GM21576 (cell line): ENCODE measurements around the gene HSP90AB1.

Experiments used
- ATAC-seq: cut with Tn5 transposase; IDR thresholded peaks from one replicate; pipeline ENCODE4 v1.9.1; 2021; ENCODE audit warnings: mild to moderate bottlenecking, moderate library complexity; ENCODE audit not compliant: unreplicated experiment

The HSP90AB1 gene

DNA sequence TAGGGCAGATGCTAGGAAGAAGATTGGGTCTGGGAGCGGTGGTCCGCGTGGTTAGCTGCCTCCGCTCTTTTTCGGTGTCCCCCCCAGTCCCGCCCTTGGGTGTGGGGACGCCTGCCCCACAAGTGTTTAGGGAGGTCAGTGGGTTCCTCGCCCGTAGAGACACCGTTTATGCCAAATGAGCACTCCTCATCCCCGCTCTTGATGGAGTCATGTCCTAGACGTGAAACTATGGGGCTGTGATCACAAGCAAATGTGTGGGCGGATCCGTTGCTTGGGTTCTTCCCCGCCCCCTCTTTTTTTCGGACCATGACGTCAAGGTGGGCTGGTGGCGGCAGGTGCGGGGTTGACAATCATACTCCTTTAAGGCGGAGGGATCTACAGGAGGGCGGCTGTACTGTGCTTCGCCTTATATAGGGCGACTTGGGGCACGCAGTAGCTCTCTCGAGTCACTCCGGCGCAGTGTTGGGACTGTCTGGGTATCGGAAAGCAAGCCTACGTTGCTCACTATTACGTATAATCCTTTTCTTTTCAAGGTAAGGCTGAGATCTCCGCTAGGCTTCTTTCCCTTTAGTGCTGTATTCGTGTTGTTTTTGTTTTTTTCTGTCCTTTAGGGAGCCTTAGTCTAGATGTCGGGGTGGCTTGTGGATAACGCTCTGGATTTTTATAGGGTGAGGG is at the start of gene HSP90AB1:
Gene HSP90AB1, plus strand, starts transcription at position 439 of the 675 bp plus-strand sequence. CDS start 1,529 bp downstream, outside the sequence.
- ATAC-seq = peak; percentile 61

DNA sequence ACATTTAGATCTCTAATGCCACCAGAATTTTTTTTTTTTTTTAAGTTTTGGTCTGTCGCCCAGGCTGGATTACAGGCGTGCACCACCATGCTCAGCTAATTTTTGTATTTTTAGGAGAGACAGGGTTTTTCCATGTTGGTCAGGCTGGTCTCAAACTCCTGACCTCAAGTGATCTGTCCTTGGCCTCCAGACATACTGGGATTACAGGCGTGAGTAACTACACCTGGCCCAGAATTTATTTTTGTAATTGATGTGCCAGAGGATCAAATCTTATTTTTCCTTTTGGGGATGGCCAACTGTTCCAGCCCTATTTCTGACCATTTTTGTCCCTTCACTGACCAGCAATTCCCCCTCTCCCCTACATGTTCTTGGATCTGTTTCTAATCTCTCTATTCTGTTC is 48.2 kb upstream of the HSP90AB1 start:
- ATAC-seq = no peak

DNA sequence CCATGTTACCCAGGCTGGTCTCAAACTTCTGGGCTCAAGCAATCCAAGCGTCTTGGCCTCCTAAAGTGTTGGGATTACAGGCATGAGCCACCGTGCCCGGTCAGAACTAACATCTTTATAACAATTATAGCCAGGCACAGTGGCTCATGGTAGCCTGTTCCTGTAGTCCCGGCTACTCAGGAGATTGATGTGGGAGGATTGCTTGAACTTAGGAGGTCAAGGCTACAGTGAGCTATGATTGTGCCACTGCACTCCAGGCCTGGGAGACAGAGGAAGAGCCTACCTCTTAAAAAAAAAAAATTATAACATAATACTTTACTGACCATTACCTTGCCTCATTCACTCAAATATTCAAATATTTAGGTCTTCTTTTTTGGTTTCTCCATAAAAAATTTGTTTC is 47.0 kb upstream of the HSP90AB1 start:
- ATAC-seq = no peak

DNA sequence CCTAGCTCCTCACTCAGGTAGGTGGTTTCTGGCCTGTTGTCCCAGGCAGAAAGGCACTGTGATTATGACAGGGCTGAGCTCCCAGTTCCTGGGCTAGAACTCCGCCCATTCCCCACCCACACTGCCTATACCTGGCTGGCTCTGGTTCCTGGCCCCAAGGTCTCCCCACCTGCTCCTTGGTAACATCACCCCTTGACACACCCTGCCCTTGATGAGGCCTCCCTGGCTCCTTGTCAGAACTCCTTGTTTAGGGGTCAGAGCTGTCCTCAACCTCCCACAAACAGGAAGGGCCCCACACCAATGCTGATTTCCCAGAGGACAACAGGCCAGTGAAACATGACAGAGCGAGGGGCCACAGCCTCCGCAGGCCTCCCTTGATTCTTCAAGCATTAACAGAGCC is 45.7 kb upstream of the HSP90AB1 start:
- ATAC-seq = no peak

DNA sequence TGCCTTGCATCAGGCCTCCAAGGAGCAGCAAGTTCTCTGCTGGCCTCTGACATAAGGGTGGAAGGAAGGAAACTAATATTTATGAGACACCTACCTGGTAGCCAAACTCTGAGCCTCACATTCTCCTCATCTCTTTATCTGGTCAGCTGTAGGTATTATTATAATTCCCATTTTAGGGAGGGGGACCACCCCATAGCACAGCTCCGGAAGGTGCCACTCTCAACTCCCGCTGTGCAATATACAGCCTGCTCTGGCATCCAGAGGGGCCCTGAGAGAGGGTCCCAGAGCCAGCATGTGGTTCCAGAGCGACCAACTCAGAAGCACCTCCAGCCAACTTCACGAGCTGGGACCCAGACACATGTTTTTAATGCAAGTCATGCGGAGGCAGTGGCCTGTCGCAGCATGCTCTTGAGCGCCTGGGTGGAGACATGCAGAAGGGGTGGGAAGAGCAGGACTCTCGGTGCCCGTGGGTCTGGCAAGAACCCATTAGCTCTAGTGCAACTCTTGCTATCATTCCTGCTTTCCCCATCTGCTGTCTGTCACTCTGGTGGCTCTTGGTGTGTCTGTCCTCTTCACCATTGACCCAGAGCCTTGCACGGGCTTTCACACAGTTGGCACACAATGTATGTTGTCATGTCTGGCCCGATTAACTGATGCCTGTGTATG is 45.1 kb upstream of the HSP90AB1 start:
- no peak for ATAC-seq

DNA sequence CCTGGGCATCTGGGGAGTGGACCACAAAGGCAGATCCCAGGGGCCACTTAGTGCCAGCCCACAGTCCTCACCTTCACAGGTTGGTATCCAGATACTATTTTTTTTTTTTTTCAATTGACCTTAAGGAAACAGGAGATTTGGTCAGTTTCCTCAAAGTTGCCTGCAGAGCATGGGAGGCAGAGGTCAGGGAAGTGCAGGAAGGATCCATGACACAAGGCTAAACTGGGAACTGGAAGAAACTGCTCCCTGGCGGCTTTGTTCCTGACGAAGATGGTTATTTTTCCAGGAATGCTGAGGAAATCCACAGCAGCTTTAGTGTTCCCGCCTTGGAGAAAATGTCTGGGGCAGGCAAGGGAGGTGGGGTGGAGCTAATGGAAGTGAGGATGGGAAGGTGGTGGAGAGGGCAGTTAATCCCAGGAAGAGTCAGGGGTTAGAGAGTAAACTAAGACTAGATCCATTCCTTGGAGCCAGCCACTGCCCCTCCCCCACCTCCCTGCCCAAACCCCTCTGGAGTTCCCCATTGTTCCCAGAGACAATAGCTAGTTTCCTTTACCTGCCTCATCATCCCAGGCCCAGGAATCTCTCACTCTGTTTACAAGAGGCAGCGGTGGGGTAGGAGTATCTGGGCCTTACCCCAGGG is 44.4 kb upstream of the HSP90AB1 start:
- ATAC-seq = no peak

DNA sequence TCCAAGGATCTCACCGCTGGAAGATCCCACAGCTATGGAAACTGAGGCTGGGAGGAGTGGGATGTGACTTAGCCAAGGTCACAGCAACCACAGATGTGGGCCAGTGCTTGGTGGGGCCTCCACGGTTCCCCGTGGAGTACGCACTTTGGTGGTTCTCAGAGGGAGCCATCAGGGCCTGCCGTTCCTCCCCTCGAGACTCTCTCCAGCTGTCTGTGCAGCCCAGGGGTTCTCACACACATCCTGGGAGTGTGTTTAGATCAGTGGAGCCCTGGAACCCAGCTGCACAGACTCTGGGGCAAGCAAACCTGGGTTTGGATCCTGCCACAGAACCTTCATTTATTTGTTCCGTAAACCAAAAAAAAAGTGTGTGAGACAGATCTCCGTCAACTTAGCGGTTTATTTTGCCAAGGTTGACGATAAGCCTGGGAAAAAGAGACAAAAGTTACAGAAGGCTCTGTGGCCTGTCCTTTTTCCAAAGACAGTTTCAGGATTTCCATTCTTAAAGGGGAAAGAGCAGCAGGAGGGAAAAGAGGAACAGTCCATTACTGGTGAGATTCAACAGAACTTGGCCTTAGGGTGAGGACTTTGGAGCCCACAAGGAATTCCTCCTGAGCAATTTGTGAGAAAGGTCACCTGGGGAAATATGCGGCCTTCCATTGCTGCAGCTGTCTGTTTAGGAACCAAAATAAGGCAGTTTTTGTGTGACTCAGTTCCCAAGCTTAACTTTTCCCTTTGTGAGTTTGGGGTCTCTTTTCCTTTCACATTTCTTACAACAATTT is 43.7 kb upstream of the HSP90AB1 start:
- ATAC-seq = no peak

DNA sequence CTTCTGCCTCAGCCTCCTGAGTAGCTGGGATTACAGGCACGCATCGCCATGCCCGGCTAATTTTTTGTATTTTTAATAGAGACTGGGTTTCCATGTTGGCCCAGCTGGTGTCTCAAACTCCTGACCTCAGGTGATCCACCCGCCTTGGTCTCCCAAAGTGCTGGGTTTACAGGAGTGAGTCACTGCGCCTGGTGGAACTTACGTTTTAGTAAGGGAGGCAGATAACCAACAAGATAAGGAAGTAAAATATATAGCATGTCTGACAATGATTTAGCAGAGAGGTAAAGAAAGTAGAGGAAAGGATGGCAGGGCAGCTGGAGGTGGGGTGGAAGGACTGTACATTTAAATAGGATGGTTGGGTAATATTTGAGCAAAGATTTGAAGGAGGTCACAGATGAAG is 42.9 kb upstream of the HSP90AB1 start:
- no peak for ATAC-seq

DNA sequence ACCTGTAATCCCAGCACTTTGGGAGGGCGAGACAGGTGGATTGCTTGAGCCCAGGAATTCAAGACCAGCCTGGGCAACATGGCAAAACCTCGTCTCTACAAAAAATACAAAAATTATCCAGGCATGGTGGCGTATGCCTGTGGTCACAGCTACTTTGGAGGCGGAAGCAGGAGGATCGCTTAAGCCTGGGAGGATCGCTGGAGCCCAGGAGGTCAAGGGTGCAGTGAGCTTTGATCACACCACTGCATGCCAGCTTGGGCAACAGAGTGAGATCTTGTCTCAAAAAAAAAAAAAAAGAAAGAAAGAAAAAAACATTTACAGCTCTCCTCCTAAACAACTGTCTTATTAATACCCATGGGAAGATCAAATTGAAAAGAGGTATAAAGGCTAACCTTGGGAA is 38.9 kb upstream of the HSP90AB1 start:
- ATAC-seq = no peak

DNA sequence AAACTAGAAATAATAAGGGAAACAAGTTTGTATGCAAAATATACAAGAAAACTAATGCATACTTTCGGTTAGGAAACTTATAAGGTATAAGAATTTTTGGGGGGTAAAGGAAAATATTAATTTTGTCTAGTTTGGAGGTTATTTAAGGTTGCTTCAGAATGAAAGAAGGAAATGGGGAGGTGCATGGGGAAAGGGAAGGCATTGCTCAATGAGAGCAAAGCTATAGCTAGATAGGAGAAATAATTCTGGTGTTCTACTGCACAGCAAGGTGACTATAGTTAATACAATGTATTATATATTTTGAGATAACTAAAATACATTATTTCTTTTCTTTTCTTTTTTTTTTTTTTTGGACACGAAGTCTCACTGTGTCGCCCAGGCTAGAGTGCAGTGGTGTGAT is 35.6 kb upstream of the HSP90AB1 start:
- ATAC-seq = no peak

DNA sequence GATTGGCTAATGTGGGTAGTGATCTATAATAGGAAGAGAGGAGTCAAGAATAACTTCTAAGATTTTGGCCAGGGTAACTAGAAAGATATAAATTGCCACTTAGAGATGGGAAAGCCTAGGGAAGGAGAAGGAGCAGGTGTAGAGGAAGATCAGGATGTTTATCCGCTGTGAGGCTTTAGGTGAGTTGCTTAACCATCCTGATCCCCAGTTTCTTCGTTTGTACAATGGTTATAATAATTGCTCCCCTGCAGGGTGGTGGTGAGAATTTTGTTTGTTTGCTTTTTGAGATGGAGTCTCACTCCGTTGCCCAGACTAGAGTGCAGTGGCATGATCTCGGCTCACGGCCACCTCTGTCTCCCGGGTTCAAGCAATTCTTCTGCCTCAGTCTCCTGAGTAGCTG is 32.6 kb upstream of the HSP90AB1 start:
- no peak for ATAC-seq

DNA sequence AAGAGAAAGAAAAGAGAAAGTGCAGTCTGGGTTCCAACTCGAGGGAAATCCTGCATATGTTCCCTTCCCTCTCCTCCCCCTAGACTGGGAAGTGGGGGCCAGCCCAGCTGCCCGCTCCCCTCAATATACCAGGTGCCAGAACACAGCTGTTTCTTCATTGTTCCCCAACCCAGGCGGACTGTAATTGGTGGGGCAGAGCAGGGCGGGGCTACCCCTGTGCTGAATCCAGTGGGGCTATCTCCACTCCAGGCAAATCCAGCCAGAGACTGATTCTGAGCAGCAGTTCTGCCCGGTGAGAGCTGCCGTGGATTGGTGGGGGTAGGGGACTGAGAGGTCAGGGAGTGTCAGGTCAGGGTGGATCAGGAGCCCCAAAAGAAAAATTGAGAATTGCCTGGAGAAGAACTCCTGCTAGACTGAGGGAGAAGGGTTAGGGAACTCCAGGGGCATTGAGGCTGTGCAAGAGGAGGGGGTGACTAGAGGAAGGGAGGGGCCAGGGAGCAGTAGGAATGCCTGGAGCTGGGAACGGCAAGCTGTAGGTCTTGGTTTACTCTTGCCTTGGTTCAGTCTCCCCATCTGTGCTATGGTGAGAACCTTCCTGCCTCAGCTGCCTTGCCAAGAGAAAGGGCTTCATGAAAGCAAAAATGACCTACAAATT is 30.1 kb upstream of the HSP90AB1 start, which contains the start of gene MYMX:
Gene MYMX, plus strand, starts transcription at position 250 of the 655 bp plus-strand sequence. CDS start 546 bp downstream, outside the sequence.
- no peak for ATAC-seq

DNA sequence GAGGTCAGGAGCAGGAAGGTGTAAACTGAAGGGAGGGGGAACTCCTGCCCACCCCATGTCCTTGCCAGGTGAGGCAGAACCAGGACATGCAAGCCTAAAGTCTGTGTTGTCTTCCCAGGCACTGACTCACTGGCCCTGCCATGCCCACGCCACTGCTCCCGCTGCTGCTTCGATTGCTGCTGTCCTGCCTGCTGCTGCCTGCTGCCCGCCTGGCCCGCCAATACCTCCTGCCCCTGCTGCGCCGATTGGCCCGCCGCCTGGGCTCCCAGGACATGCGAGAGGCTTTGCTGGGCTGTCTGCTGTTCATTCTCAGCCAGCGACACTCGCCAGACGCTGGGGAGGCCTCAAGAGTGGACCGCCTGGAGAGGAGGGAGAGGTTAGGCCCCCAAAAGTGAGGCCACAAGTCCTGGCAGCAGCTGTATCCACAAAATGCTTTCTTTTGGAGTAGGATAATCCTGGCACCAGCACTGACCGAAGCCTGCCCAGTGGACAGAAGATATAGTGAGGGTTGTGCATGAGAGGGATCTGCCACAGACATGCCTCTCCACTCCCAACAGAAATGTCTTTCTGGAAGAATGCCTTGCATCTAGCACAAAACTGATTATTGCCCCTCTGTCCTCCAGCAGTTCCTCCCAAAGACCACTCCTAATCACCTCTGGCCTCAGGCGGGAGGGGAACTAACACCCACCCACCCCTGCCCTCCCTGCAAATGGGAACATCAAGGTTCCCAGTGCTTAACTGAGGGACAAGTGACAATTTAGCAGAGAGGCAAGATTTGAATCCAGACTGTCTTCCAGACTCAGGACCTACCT is 29.4 kb upstream of the HSP90AB1 start:
- ATAC-seq = no peak

DNA sequence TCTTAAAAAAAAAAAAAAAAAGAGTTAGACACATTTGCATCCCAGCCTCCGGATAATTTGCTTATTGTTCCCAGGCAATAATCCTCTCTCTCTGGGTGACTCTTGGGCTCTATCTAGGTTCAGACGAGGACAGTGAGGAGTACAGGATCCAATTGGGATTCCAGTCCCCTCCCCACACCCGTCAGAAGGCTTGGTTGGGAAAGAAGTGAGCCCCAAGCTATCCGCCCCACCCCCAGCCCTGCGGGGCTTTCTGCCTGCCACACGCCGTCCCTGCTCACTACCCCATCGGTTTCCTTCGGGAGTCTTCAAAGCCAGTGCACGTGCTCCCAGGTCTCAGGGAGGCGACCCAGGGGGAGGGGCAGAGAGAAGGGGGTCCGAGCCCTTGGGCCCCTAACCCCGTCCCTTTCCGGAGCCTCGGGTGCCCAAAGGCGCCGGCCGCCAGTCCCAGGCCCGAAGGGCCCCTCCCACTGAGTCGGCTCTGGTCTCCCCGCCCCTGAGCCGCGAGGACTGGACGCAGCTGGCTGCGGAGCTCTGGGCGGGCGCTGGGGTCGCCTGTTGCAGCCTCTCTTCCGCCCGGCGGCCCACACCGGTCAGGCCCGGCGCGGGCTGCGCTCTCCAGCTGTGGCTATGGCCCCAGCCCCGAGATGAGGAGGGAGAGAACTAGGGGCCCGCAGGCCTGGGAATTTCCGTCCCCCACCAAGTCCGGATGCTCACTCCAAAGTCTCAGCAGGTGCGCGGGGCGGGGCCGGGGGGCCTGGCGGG is 27.7 kb upstream of the HSP90AB1 start:
- ATAC-seq = peak; percentile 51

DNA sequence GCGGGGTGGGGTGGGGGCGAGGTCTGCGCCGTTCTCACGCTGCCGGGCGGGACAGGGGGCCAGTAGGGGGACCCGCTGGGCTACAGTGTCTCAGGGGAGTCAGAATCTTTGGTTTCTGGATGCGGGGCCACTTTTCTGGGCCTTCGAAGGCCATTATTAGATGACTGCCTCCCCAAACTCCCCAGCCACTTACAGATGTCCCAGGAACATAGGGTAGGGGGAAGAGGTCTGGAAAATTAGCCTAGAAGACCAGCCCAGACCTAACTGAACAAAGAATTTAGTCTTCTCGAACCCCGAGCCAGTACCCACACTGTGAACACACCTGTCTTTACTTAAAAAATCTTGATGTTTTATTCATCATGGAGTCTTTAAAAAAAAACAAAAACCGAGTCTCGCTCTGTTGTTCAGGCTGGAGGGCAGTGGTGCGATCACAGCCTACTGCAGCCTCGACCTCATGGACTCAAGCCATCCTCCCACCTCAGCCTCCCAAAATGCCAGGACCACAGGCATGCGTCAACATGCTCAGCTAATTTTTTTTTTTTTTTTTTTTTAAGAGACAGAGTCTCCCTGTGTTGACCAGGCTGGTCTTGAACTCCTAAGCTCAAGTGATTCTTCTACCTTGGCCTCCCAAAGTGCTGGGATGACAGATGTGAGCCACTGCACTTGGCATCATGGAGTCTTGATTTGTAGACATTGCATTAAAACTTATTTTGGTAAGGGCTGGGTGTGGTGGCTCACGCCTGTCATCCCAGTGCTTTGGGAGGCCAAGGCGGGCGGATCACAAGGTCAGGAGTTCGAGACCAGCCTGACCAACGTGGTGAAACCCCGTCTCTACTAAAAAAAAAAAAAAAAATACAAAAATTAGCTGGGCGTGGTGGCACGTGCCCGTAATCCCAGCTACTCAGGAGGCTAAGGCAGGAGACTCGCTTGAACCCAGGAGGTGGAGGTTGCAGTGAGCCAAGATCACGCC is 26.8 kb upstream of the HSP90AB1 start:
- ATAC-seq = no peak

DNA sequence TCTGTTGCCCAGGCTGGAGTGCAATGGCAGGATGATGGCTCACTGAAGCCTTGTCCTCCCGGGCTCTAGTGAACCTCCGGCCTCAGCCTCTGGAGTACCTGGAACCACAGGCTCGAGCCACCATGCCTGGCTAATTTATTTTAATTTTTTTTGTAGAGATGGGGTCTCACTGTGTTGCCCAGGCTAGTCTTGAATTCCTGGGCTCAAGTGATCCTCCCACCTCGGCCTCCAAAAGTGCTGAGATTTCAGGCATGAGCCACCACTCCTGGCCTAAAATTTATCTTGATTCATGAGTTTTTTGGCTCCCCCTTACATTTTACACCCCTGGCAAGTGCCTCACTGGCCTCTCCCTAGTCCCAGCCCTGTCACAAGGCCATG is 26.0 kb upstream of the HSP90AB1 start:
- ATAC-seq = no peak

DNA sequence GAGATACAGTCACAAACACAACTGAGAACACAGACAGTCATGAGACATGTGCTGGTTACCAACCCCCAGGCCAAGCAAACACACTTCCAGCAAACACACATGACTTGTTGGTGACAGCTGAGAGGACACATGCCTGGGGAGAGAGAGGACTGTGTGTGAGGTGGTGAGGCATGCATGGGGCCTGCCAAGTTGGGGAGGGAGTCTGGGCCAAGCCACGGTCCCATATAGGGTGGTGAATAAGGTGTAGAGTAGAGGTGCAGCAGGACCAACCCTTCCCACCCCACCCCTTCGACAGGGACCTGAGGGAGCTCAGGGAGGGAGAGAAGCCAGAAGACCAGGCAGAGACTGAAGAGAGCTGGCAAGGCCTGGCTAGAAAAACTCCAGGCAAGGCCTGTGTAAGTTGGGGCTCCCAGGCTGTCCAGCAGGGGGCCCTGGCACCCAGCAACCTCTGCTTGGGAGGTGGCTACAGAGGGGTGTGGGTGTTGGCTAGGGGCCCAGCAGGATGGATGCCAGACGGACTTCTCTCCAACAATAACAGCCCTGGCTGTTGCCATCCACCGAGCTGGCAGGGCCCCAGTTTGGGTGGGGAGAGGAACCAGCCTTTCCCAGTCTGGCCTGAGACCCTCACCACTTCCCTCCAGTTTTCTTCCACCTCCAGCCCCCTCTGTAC is 25.5 kb upstream of the HSP90AB1 start:
- ATAC-seq = peak; percentile 38

DNA sequence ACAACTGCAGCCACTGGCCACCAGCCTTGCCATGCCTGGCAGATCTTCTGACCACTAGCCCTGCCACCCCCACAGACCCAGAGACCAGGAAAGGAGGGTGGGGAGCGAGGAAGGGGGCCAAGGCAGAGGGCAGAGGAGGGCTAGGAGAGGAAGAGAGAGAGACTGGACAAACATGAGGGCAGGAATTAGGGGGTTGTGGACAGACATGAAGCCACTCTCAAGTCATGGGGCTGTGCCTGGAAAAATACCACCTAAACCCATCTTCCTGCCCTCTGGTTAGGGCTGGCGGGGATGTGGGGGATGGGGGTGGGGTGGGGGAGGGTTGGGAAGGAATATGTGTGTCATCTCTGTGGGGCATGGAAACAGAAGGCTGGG is 25.0 kb upstream of the HSP90AB1 start:
- no peak for ATAC-seq
